ENCODE data around the gene HPN.

- TF ChIP-seq EZH2phosphoT487 (IDR thresholded peaks at IDR 0.05; ENCODE audit: low read depth, severe bottlenecking, unreplicated experiment) (no peak), CTCF (IDR thresholded peaks at IDR 0.05; ENCODE audit: poor library complexity) (peak; percentile 59)
These were observed 49.1 kb downstream of the HPN start for GRCh38 chr19:35090506-35091214.
